DMS153 treated with DMSO at 0.1 percent for 48 hours (cell line): Measurements from ENCODE around the gene WDR45B.
"Not testable (repeated sequence)": the region's sequence is repeated elsewhere in the genome, so short reads cannot be mapped to it uniquely, and the experiment has no call there.

Experiments
- DNase-seq: peaks from one replicate; lab custom pipeline; 2025; ENCODE audit not compliant: unreplicated experiment; lab: John Stamatoyannopoulos, UW

Gene WDR45B

GRCh38 chr17:82658331-82658730 is 10.1 kb upstream of the WDR45B start:
- no peak for DNase-seq

GRCh38 chr17:82657926-82658325 is 9.7 kb upstream of the WDR45B start:
- no peak for DNase-seq

GRCh38 chr17:82656266-82656665 is 8.0 kb upstream of the WDR45B start:
- no peak for DNase-seq

- no peak for DNase-seq
Measured at GRCh38 chr17:82655523-82655922, 7.3 kb upstream of the WDR45B start.

- DNase-seq: no peak
Measured at GRCh38 chr17:82655038-82655479, 6.8 kb upstream of the WDR45B start.

- not testable (repeated sequence) for DNase-seq
Measured at GRCh38 chr17:82654611-82655010, 6.4 kb upstream of the WDR45B start.

GRCh38 chr17:82653651-82654528 is 5.6 kb upstream of the WDR45B start:
- DNase-seq: no peak

GRCh38 chr17:82650723-82651122 is 2.5 kb upstream of the WDR45B start:
- DNase-seq: no peak

- no peak for DNase-seq
Measured at GRCh38 chr17:82649501-82650261, 1.4 kb upstream of the WDR45B start.

- no peak for DNase-seq
Measured at GRCh38 chr17:82648742-82649331, 593 bp upstream of the WDR45B start.

- DNase-seq: no peak
Measured at GRCh38 chr17:82647593-82648164, 565 bp downstream of the WDR45B start.

GRCh38 chr17:82645516-82645915 is 2.7 kb downstream of the WDR45B start:
- DNase-seq: no peak

- no peak for DNase-seq
Measured at GRCh38 chr17:82644148-82644547, 4.1 kb downstream of the WDR45B start.

- DNase-seq: no peak
Measured at GRCh38 chr17:82642022-82642421, 6.2 kb downstream of the WDR45B start.

GRCh38 chr17:82640036-82640435 is 8.2 kb downstream of the WDR45B start:
- DNase-seq: no peak

- DNase-seq: no peak
Measured at GRCh38 chr17:82639628-82640027, 8.6 kb downstream of the WDR45B start.

- no peak for DNase-seq
Measured at GRCh38 chr17:82638183-82638773, 10.0 kb downstream of the WDR45B start.

- DNase-seq: peak; percentile 9
Measured at GRCh38 chr17:82636626-82637598, 11.3 kb downstream of the WDR45B start.

GRCh38 chr17:82633343-82633742 is 14.9 kb downstream of the WDR45B start:
- DNase-seq: no peak

- no peak for DNase-seq
Measured at GRCh38 chr17:82632451-82632850, 15.8 kb downstream of the WDR45B start.
